ENCODE measurements around the gene CHST14.

The CHST14 gene

DNA sequence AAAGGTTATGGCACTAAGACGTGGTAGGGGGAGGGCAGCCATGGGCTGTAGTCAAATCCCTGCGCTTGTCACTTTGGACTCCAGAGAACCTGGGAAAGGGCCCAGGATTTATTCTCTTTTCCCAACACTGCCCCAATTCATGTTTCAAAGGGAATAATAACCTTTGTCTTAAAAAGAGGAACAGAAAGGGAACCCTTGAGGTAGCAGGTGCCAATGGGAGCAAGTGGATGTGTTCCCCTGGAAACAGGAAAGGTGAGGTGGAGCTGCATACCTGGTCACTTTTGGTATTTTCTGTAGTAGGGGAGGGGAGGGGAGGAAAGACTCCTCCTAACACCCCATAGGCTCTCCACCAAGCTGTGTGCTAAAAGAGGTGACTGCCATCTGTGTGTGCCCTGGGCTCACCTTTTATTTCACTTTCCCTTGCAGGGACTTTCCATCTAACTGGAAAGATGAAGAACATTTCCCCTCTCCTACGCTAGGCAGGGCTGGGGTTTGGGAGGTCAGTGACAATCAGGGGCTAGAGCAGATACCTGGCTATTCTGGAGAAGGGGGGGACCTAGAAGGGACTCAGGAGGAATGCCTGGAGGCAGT is 6.1 kb upstream of the CHST14 start:
- DNase-seq = no peak

DNA sequence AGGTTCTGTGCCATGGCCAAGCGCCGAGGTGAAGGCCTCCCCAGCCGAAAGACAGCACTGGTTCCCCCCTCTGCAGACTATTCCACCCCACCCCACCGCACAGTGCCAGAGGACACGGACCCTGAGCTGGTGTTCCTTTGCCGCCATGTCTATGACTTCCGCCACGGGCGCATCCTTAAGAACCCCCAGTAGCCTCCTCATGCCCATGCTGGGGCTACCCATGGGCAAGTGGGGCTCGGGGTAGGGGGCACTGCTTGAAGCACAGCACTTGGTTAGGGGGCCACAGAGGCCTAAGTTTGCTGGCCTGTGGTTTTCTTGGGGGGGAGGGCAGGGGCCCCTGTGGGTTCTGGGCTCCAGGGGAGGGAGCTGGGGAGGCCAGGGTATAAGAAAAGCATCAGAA is 4.8 kb upstream of the CHST14 start:
- DNase-seq = no peak

DNA sequence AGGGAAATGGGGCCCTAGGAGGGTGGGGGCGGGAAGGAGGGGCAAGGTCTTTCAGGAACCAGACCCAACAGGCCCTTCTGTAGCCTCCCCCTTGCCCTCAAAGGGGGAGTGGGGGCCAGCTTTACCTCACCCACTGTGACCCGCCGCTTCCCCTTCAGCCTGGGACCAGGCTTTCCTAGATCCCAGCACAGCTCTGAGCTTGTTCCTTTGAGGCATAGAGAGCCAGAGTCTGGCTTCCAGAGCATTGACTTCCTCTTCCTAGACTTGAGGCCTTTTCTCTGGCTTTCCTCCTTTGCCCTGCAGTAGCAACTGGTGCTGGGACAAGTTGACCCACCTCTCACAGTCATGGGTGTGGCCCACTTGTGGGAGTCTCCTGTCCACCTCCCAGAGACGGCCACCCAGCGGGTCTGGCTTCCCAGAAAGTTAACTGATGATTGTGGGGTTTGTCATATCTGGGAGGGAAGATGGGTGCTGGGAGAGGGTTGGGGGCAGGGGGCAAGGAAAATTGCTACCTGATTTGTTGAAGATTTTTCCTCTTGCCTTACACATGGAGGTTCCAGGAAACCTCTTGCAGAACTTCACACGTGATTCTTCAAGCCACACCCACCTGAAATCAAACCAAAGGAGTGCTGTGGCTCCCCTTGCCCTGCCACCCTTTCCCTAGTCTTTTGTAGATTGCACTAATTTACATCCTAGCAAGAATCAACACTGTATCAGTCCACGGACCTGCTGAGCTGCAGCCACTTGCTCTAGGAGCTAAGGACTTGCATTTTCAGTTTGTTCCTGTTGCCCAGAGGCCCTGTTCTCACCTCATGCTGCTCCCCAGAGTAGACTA is 4.1 kb upstream of the CHST14 start:
- no peak for DNase-seq

DNA sequence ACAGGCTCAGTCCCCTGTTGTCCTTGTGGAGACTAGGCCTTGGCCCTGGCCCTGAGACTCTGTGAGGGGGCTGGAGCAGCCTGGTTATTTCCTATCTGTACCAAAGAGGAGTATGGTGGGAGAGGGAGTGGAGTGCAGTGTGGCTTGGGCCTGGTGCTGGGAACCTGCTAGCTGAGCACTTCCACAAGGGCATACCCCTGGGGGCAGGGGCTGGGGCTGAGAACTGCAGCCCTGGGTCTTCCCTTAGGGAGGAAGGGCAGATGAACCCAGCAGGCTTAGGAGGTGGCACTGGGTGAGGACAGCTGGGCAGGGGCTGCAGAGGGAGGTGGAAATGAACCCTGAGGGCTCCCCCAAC is 3.5 kb upstream of the CHST14 start:
- no peak for DNase-seq

DNA sequence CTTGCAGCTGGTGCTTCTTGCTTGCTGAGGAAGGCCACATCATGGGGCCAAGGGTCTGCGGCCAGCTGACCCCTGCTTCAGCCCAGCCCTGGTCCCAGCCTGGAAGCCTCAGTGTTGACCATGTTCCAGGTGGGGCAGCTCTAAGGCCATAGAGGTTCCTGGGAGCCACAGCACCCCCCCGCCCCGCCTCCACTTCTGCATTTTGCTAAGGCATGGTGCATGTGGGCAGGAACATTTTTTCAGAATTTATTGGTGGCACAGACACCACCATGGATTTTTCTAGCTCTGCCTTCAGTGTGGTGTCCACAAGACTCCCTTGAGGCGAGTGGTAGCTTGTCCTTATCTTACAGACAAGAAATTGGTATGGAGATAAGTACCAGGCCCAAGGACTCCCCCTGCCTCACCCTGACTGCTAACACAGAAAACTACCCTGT is 1.9 kb upstream of the CHST14 start:
- DNase-seq = no peak

DNA sequence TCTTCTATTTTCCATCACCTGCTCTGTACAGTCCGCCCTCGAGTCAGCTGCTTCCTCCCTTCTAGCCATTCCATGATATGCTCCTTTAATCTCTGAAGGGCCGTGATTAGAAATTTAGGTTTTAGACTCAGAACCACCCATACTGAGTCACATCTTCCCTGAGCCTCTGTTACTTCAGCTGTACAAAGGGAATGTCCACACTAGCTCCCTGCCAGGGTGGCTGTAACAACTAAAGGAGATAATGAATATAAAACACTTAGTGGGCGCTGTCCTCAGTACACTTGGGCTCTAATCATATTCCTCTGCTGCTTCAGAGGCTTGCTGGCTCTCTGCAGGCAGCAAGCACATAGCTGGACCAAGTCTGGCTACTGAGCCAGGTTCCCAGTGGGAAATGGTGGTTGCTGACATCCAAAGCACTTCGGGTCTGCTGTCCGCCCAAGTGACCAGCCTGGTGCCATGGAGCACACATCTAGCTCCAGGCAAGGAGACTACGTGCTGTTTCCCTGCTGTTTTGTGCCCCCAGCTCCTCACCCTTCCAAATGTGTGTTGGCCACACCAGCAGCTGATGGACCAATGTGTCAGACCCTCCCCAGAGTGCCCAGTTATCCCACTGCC is 901 bp upstream of the CHST14 start:
- DNase-seq = no peak

DNA sequence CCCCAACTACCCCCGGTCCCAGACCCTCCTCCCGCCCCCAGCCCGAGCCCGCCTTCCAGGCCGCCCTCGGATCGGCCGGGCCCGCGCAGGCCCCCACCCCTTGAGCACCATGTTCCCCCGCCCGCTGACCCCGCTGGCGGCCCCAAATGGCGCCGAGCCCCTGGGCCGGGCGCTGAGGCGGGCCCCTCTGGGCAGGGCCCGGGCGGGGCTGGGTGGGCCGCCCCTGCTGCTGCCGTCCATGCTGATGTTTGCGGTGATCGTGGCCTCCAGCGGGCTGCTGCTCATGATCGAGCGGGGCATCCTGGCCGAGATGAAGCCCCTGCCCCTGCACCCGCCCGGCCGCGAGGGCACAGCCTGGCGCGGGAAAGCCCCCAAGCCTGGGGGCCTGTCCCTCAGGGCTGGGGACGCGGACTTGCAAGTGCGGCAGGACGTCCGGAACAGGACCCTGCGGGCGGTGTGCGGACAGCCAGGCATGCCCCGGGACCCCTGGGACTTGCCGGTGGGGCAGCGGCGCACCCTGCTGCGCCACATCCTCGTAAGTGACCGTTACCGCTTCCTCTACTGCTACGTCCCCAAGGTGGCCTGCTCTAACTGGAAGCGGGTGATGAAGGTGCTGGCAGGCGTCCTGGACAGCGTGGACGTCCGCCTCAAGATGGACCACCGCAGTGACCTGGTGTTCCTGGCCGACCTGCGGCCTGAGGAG is 472 bp downstream of the CHST14 start:
- no peak for DNase-seq

DNA sequence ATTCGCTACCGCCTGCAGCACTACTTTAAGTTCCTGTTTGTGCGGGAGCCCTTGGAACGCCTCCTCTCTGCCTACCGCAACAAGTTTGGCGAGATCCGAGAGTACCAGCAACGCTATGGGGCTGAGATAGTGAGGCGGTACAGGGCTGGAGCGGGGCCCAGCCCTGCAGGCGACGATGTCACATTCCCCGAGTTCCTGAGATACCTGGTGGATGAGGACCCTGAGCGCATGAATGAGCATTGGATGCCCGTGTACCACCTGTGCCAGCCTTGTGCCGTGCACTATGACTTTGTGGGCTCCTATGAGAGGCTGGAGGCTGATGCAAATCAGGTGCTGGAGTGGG is 995 bp downstream of the CHST14 start:
- peak; percentile 12 for DNase-seq

DNA sequence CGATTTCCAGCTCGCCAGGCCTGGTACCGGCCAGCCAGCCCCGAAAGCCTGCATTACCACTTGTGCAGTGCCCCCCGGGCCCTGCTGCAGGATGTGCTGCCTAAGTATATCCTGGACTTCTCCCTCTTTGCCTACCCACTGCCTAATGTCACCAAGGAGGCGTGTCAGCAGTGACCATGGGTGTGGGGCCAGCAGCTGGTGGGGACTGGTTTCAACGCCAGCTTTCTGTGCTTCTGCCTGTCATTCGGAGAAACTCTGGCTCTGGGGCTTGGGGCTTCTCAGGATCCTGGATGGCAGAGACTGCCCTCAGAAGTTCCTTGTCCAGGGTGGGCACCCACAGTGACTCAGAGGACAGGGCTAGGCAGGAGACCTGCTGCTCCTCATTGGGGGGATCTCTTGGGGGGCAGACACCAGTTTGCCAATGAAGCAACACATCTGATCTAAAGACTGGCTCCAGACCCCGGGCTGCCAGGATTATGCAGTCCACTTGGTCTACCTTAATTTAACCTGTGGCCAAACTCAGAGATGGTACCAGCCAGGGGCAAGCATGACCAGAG is 1.5 kb downstream of the CHST14 start:
- no peak for DNase-seq

DNA sequence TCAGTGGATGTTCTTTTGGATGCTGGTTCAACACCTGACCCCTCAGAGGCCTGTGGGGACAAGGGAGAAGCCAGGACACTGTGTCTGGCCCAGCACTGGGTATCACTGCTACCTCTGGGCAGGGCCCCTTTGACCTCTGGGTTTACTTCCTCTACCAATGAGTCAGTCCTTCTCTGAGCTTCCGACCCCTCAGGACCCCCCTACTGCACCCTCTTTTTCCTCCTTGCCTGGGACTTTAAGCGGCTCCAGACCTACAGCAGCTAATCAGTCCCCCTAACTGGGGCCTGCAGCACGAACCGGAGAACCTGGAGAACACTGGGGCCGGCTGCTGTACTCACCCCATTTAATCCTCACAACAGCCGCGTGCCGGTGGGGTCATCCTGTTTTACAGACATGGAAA is 3.8 kb downstream of the CHST14 start:
- DNase-seq = no peak

DNA sequence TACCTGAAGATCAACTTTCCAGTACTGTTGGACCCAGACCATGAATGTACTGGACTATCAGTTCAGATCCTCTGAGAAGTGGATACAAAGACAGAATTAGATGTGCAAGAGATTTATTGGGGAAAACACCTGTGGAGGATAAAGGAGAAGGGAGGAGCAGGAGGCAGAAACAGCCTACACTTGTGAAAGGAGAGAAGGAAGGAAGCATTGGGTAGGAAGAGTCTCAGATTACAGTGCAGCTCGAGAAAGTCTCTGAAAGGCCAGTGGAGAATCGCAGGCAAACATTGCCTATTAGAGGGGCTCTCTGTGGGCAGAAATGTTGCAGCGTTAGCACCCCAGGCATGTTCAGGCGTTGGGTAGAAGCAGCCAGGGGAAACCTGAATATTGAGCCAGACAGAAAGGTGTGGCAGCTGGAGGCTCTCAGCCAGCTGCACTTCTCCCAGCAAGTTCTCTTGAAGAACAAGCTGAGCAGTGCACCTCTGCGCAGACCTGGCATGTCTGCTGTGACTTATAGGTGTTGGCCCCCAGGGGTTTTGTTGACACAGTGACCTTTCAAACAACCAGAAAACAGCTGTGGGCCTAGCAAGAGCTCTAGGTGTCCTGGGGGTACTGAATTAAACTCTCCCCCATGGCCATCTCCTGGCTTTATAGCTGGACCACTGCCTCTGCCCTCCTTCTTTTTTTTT is 7.0 kb downstream of the CHST14 start:
- DNase-seq = no peak

DNA sequence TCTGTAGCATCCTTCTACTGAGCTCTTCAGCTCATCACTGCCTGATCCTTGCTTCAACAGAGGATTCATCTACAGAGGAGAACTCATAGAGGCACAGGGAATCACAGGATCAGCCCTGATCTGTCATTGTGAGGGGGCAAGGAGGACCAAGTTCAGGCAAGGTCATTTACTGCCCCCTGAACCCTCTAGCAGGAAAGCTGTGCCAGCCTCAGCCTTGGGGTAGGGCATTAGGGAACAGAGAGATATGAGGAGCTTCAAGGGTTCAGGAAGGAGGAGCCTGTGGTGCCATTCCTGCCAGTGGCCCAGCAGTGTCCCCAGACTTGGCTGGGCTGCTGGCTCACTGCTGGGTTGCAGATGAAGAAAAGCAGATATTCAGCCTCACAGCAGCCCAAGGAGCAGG is 8.2 kb downstream of the CHST14 start:
- DNase-seq = no peak

DNA sequence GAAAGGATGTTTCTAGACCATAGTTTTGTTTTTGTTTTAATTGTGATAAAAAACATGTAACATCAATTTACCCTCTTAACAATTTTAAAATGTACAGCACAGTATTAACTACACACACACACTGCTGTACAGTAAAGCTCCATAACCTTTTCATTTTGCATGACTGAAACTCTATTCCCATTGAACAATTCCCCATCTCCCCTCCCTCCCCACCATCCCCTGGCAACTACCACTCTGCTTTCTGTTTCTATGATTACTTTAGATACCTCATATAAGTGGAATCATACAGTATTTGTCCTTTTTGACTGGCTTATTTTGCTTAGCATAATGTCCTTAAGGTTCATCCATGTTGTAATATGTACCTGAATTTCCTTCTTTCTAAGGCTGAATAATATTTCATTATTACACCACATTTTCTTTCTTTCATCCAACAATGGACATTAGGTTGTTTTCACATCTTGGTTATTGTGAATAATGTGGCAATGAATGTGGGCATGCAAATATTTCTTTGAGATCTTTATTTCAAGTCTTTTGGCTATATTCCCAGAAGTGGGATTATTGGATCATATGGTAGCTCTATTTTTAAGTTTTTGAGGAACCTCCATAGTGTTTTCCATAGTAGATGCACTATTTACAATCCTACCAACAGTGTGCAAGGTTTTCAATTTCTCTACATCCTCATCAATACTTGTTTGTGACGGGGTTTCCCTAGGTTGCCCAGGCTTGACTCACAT is 10.7 kb downstream of the CHST14 start:
- no peak for DNase-seq

DNA sequence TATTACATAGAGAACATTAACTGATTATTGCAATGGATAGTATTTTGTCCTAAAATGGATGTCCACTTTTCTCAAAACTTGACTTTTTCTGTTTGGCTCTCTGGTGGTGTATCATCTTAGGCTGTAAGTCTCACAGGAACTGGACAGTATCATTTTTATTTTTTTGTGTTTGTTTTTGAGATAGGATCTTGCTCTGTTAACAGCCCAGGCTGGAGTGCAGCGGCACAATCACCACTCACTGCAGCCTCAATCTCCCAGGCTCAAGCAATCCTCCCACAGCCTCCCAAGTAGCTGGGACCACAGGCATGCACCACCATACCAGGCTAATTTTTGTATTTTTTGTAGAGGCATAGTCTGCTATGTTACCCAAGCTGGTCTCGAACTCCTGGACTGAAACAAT is 13.1 kb downstream of the CHST14 start:
- no peak for DNase-seq

DNA sequence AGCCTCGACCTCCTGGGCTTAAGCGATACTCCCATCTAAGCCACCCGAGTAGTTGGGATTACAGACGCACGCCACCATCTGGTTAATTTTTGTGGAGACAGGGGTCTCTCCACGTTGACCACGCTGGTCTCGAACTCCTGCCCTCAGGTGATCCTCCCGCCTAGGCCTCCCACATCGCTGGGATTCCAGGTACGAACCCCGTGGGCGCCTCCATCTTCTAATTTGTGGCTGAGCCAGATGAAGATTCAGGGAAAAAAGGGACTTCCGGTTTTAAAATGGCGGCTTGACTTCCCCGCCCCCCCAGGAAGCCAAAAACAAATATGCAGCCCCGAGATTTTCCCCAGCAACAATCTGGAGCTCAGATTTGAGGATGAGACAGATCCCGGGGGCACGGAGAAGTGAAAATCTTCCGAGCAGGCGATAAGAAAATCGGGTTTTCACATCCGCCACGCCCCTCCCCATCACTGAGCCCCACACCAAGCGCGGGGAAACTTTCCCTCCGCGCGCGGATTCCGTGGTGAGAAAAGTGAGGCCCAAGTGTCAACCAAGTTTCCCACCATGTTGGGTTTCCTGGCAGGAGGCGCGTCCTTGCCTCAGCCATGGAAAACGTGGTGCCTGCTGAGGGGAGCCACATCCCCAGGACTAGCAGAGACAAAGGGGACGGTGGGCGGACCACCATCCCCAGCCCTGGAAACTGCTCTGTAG is 15.4 kb downstream of the CHST14 start:
- no peak for DNase-seq

DNA sequence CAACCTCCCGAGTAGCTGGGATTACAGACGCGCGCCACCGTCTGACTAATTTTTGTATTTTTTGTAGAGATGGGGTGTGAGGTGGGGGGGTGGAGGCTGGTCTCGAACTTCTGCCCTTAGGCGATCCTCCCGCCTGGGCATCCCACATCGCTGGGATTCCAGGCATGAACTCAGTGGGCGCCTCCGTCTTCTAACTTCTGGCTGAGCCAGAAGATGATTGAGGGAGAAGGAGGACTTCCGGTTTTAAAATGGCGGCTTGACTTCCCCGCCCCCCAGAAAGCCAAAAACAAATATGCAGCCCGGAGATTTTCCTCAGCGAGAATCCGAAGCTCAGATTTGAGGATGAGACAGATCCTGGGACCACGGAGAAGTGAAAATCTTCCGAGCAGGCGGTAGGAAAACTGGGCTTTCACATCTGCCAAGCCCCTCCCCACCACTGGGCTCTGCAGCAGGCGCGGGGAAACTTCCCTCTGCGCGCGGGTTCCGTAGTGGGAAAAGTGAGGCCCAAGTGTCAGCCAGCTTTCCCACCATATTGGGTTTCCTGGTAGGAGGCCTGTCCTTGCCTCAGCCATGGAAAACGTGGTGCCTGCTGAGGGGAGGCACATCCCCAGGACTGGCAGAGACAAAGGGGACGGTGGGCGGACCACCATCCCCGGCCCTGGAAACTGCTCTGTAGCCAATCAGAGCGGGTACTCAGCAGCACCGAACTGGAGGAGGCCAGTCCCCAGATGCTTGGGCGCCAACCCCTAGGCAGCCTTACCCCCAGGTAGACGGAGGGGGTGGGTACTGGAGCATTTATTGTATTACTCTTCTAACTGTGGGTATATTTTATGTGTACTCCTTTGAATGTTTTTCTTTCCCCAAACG is 17.3 kb downstream of the CHST14 start:
- no peak for DNase-seq

DNA sequence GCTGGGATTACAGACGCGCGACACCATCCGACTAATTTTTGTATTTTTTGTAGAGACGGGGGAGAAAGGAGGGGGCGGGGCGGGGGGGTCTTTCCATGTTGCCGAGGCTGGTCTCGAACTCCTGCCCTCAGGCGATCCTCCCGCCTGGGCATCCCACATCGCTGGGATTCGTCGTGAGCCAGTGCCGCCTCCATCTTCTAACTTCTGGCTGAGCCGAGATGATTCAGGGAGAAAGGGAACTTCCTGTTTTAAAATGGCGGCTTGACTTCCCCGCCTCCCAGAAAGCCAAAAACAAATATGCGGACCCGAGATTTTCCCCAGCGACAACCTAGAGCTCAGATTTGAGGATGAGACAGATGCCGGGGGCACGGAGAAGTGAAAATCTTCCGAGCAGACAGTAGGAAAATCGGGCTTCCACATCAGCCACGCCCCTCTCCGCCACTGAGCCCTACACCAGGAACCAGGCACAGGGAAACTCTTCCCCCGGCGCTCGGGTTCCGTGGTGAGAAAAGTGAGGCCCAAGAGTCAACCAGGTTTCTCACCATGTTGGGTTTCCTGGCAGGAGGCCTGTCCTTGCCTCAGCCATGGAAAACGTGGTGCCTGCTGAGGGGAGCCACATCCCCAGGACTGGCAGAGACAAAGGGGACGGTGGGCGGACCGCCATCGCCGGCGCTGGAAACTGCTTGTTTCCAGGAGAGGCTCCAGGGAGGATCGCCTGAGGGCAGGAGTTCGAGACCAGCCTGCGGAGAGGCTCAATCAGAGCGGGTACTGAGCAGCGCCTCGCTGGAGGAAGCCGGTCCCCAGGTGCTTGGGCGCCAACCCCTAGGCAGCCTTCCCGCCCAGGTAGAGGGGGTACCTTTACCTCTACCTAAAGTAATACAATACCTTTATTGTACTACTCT is 18.7 kb downstream of the CHST14 start:
- DNase-seq = no peak

DNA sequence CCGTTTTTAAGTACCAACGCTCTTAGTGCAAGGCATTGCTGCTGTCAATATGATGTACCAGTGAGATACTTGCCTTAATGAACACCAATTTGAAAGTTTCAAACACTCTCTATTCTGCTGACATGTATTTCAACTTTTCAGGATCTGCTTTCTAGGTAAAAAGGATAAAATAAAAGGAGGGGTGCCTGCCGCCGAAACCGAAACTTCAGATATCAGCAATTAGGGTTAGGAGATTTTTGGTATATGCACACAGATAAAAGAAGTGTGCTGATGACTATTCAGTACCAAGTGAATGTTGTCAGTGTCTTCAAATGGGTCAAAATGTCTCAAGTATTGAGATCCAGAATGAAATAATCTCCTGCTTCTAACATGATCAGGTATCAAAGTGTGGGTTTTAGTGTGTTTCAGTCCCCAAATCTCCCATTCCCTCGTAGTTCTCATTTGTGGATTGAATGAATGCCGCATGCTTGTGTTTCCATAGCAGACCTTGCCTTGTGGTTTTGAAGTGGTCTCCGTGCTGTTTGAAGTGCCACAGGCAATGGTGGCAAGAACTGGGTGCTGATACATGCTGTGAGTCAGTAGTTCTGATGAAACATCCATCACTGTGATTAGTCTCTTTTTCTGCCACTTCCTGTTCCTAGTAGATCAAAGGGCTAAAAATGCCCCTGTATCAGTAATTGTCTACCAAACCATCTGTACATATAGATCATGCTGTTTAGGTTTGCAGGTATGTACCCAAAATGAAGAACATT is 22.5 kb downstream of the CHST14 start:
- DNase-seq = peak; percentile 54

DNA sequence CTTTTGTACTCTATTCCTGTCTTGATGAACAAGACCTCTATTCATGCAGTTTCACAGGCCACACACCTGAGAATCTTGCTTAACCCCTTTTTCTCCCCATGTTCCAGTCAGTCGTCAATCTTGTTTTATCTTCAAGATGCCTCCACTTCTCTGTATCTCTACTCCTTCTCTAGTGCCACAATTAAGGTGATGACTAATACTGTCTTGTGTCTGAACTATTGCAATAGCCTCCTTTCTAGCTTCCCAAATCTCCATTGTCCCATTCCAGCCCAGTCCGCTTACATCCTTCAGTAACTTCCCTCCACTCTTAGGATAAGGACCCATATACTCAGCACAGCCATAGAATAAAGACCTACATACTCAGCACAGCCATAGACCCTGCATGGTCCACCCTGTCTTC is 24.7 kb downstream of the CHST14 start:
- no peak for DNase-seq

All from CD4-positive, alpha-beta T cell treated with Interleukin-21 for 1 hour (primary cell).